ENCODE data around the gene ADRA2B. TPM values are rescaled to one million over a fixed set of nuclear protein-coding genes. Genes with fewer than 3 reads are reported as not detected.

ADRA2B gene
- total RNA-seq, 4 donors from 2014 or later: 0.28 to 0.67 (median 0.53) TPM; not detected in 1

- Histone ChIP-seq H3K27me3 (no peaks in the 10 kb centered on the region), H3K9me3 (no peaks in the 10 kb centered on the region), H3K4me1 (peaks cover 0 to 16% (median 8%) of the 10 kb centered on the region in 4 donors), H3K36me3 (no peaks in the 10 kb centered on the region), H3K4me3 (peak overlapping the region; percentile 55 to 82 (median 77)), H3K27ac (peak overlapping the region in 1 of 4 donors; percentile 75)
- DNase-seq: peak in 1 of 3 donors; percentile 35
- TF ChIP-seq CTCF (IDR thresholded peaks at IDR 0.05) (no peak), POLR2A (IDR thresholded peaks at IDR 0.05) (no peak)
Observed at GRCh38 chr2:96115631-96116423, 544 bp downstream of the ADRA2B start.

GRCh38 chr2:96114903-96115581 lies 1.3 kb downstream of the ADRA2B start:
- no peaks in the 10 kb centered on the region for H3K27me3 ChIP-seq
- no peak overlapping the region for H3K27ac ChIP-seq
- DNase-seq: peak in 1 of 3 donors; percentile 34
- no peaks in the 10 kb centered on the region for H3K36me3 ChIP-seq
- H3K9me3 ChIP-seq: no peaks in the 10 kb centered on the region
- no peak overlapping the region for H3K4me3 ChIP-seq
- H3K4me1 ChIP-seq: peaks cover 0 to 16% (median 8%) of the 10 kb centered on the region in 4 donors
- TF ChIP-seq CTCF (IDR thresholded peaks at IDR 0.05) (no peak), POLR2A (IDR thresholded peaks at IDR 0.05) (no peak)

GRCh38 chr2:96114546-96114902 lies 1.8 kb downstream of the ADRA2B start:
- TF ChIP-seq POLR2A (IDR thresholded peaks at IDR 0.05): no peak
- TF ChIP-seq CTCF (IDR thresholded peaks at IDR 0.05): no peak
- Histone ChIP-seq H3K27ac (no peak overlapping the region), H3K36me3 (no peaks in the 10 kb centered on the region), H3K9me3 (no peaks in the 10 kb centered on the region), H3K27me3 (no peaks in the 10 kb centered on the region), H3K4me3 (no peak overlapping the region), H3K4me1 (peaks cover 0 to 17% (median 8%) of the 10 kb centered on the region in 4 donors)
- no peak for DNase-seq

- H3K4me3 ChIP-seq: no peak overlapping the region
- peak in 1 of 3 donors; percentile 39 for DNase-seq
- H3K27me3 ChIP-seq: no peaks in the 10 kb centered on the region
- H3K36me3 ChIP-seq: no peaks in the 10 kb centered on the region
- H3K4me1 ChIP-seq: peaks cover 0 to 22% (median 8%) of the 10 kb centered on the region in 4 donors
- no peaks in the 10 kb centered on the region for H3K9me3 ChIP-seq
- H3K27ac ChIP-seq: no peak overlapping the region
- TF ChIP-seq CTCF (IDR thresholded peaks at IDR 0.05) (no peak), POLR2A (IDR thresholded peaks at IDR 0.05) (no peak)
Observed at GRCh38 chr2:96113951-96114350, 2.4 kb downstream of the ADRA2B start.

- peak in 1 of 3 donors; percentile 37 for DNase-seq
- TF ChIP-seq POLR2A (IDR thresholded peaks at IDR 0.05) (no peak), CTCF (IDR thresholded peaks at IDR 0.05) (no peak)
- Histone ChIP-seq H3K4me3 (no peak overlapping the region), H3K27me3 (no peaks in the 10 kb centered on the region), H3K4me1 (peaks cover 0 to 22% (median 8%) of the 10 kb centered on the region in 4 donors), H3K36me3 (no peaks in the 10 kb centered on the region), H3K27ac (no peak overlapping the region), H3K9me3 (no peaks in the 10 kb centered on the region)
Observed at GRCh38 chr2:96113367-96113677, 3.0 kb downstream of the ADRA2B start.

Measured in Peyer's patch (tissue), 4 donors.